Esophagus muscularis mucosa (tissue), 4 donors: Measurements from ENCODE around the gene CLASP1. TPM values are rescaled to one million over a fixed set of nuclear protein-coding genes. Genes with fewer than 3 reads are reported as not detected.

Source experiments
- DNase-seq: peaks from one replicate; pipeline ENCODE4 v3.0.0-alpha.2; 2017; ENCODE audit errors: extremely low spot score
- H3K27ac ChIP-seq, 4 donors: fragments of 200-600 bp; sonication (generic); replicated peaks in 1 of 4; 1 replicate in 3 of 4; 2 replicates in 1 of 4; pipeline ENCODE4 v1.5.1; 2016 to 2019; ENCODE audit warnings: mild to moderate bottlenecking in 1 of 4
- H3K27me3 ChIP-seq, 4 donors: fragments of 200-600 bp; sonication (generic); one replicate each; pipeline versions ENCODE4 v1.5.1 to v1.6.0; 2016 to 2019
- H3K36me3 ChIP-seq, 4 donors: fragments of 200-600 bp; sonication (generic); one replicate each; pipeline ENCODE4 v1.5.1; 2016 to 2019
- H3K4me1 ChIP-seq, 4 donors: fragments of 200-600 bp; sonication (generic); one replicate each; pipeline ENCODE4 v1.5.1; 2016 to 2019
- H3K4me3 ChIP-seq, 4 donors: fragments of 200-600 bp; sonication (generic); 1 replicate in 2 of 4; 2 replicates in 2 of 4; pipeline ENCODE4 v1.5.1; 2016 to 2019; ENCODE audit warnings: mild to moderate bottlenecking in 4 of 4, moderate library complexity in 1 of 4
- H3K9me3 ChIP-seq, 4 donors: fragments of 200-600 bp; sonication (generic); 1 replicate in 3 of 4; 2 replicates in 1 of 4; pipeline ENCODE4 v1.5.1; 2016 to 2019
- EP300 ChIP-seq: sonication (generic); formaldehyde crosslinking; IDR thresholded peaks from one replicate; pipeline ENCODE4 v1.6.1; 2017; ENCODE audit warnings: antibody characterized with exemption
- POLR2A ChIP-seq: fragments of 450-650 bp; IDR thresholded peaks from one replicate; pipeline ENCODE4 v1.6.1; 2017; ENCODE audit warnings: antibody characterized with exemption, moderate library complexity, mild to moderate bottlenecking, low read depth
- POLR2AphosphoS5 ChIP-seq, 2 donors: sonication (generic); formaldehyde crosslinking; IDR thresholded peaks; one replicate each; pipeline ENCODE4 v1.6.1; 2017; ENCODE audit warnings: antibody characterized with exemption in 2 of 2
- WGBS: methylation state at CpG from one replicate; pipeline ENCODE4 v1.1.5; 2018; 5-methylcytosine and 5-hydroxymethylcytosine counted together
- intact Hi-C: fragments of 100-400 bp; cut with DNase I; formaldehyde crosslinking; loops from one replicate; pipeline ENCODE4 v1.15.1; 2023
- total RNA-seq, 4 donors: library from RNA; depleted of rRNA; stranded (reverse); fragments of >200 nt; gene quantifications; one replicate each; pipeline versions ENCODE4 v1.1.0 to v1.2.1, GENCODE V29; 2016
- TF ChIP-seq, protein P1 (sequence below), 3 experiments: fragments of 200-600 bp in 2 of 3; fragments of 450-650 bp in 1 of 3; sonication (generic) in 2 of 3; IDR thresholded peaks; one replicate each; pipeline ENCODE4 v1.5.1; 2017 to 2019; ENCODE audit warnings: antibody characterized with exemption in 3 of 3, mild to moderate bottlenecking in 2 of 3, moderate library complexity in 1 of 3

CLASP1 gene
- total RNA-seq, 4 donors from 2014 or later = 62.6 to 78.6 (median 70.5) TPM

DNA sequence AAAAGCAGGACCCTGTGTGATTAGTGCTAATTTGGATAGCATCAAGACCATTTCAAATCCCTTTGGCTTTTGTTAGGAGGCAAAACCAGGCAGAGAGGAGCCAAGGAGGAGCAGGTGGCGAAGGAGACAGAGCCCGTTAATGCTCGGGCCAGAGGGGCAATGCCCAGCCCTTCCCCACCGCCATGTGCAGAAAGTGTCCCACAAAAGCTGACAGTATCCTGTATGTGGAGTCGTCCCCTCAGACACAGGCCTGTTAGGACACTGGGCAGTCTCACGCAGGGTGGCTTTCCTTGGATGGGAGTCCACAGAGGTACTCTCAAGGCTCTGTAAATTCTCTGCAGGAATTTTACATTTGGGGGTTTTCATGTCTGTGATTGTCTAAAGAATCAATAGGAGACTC, 319.5 kb downstream of the CLASP1 start:
- no peak for DNase-seq
- WGBS = 89% methylated on average over 6 of the region's 6 CpGs
- peaks cover 0 to 18% (median 0%) of the 10 kb centered on the region in 4 donors for H3K27me3 ChIP-seq
- no peak overlapping the region for H3K27ac ChIP-seq
- no peak overlapping the region for H3K4me3 ChIP-seq
- H3K9me3 ChIP-seq = no peaks in the 10 kb centered on the region
- TF ChIP-seq EP300 (no peak), POLR2AphosphoS5 (IDR thresholded peaks at IDR 0.05) (no peak), POLR2A (no peak)
- TF ChIP-seq, protein P1, sequence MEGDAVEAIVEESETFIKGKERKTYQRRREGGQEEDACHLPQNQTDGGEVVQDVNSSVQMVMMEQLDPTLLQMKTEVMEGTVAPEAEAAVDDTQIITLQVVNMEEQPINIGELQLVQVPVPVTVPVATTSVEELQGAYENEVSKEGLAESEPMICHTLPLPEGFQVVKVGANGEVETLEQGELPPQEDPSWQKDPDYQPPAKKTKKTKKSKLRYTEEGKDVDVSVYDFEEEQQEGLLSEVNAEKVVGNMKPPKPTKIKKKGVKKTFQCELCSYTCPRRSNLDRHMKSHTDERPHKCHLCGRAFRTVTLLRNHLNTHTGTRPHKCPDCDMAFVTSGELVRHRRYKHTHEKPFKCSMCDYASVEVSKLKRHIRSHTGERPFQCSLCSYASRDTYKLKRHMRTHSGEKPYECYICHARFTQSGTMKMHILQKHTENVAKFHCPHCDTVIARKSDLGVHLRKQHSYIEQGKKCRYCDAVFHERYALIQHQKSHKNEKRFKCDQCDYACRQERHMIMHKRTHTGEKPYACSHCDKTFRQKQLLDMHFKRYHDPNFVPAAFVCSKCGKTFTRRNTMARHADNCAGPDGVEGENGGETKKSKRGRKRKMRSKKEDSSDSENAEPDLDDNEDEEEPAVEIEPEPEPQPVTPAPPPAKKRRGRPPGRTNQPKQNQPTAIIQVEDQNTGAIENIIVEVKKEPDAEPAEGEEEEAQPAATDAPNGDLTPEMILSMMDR (IDR thresholded peaks at IDR 0.05) = no peak
- no peaks in the 10 kb centered on the region for H3K36me3 ChIP-seq
- H3K4me1 ChIP-seq = no peaks in the 10 kb centered on the region
- intact Hi-C loops = no loop called here

DNA sequence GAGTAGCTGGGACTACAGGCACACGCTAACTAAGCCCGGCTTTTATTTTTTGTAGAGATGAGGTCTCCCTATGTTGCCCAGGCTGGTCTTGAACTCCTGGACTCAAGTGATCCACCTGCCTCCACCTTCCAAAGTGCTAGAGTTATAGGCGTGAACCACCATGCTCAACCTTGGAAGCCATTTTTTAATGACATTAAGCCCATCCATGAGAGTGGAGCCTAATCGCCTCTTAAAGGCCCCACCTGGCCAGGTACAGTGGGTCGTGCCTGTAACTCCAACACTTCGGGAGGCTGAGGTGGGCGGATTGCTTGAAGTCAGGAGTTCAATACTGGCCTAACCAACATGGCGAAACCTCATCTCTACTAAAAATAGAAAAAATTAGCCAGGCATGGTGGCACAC, 322.6 kb downstream of the CLASP1 start:
- no peak for TF ChIP-seq EP300
- TF ChIP-seq POLR2A = no peak
- TF ChIP-seq, protein P1 (IDR thresholded peaks at IDR 0.05) = no peak
- TF ChIP-seq POLR2AphosphoS5 (IDR thresholded peaks at IDR 0.05) = no peak
- intact Hi-C loops = no loop called here
- Histone ChIP-seq H3K27me3 (peaks cover 0 to 9% (median 0%) of the 10 kb centered on the region in 4 donors), H3K4me3 (no peak overlapping the region), H3K36me3 (no peaks in the 10 kb centered on the region), H3K9me3 (no peaks in the 10 kb centered on the region), H3K27ac (no peak overlapping the region), H3K4me1 (no peaks in the 10 kb centered on the region)
- no peak for DNase-seq
- WGBS = 95% methylated on average over 8 of the region's 8 CpGs

DNA sequence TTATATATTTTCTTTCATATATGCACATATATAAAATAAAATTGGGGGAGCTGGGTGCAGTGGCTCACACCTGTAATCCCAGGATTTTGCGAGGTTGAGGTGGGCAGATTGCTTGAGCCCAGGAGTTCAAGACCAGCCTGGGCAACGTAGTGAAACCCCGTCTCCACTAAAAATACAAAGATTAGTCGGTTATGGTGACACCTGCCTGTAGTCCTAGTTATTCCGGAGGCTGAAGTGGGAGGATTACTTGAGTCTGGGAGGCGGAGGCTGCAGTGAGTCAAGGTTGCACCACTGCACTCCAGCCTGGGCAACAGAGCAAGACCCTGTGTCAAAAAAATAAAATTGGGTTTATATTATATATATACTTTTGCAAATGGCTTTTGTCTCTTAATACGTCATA, 324.7 kb downstream of the CLASP1 start:
- TF ChIP-seq POLR2AphosphoS5 (IDR thresholded peaks at IDR 0.05) (no peak), EP300 (no peak), POLR2A (no peak)
- TF ChIP-seq, protein P1 (IDR thresholded peaks at IDR 0.05) = no peak
- intact Hi-C loops = no loop called here
- Histone ChIP-seq H3K4me3 (no peak overlapping the region), H3K9me3 (no peaks in the 10 kb centered on the region), H3K27me3 (peaks cover 0 to 6% (median 0%) of the 10 kb centered on the region in 4 donors), H3K36me3 (no peaks in the 10 kb centered on the region), H3K27ac (no peak overlapping the region), H3K4me1 (no peaks in the 10 kb centered on the region)
- no peak for DNase-seq
- 95% methylated on average over 7 of the region's 7 CpGs for WGBS

DNA sequence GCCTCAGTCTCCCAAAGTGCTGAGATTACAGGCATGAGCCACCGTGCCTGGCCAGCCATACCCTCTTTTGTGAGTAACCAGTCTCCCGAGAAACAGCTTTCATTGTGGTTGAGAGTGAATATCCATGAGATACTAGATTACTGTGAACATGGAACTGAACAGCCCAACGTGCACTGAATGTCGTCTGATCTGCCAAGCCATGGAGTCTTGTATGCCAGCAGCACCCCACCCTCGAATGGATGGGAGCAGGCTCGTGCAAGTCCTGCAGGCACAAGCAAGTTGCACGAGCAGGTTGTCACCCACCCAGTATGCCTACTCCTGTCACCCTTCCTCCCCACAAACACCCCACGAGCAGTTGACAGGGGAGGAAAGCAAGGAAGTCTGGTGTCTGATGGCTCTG, 327.8 kb downstream of the CLASP1 start:
- no CpG with 5 or more reads among the region's 8 CpGs for WGBS
- DNase-seq = no peak
- Histone ChIP-seq H3K27me3 (no peaks in the 10 kb centered on the region), H3K4me1 (no peaks in the 10 kb centered on the region), H3K36me3 (no peaks in the 10 kb centered on the region), H3K4me3 (no peak overlapping the region), H3K9me3 (no peaks in the 10 kb centered on the region), H3K27ac (no peak overlapping the region)
- TF ChIP-seq EP300 = no peak
- TF ChIP-seq, protein P1 (IDR thresholded peaks at IDR 0.05) = no peak
- no peak for TF ChIP-seq POLR2A
- no peak for TF ChIP-seq POLR2AphosphoS5 (IDR thresholded peaks at IDR 0.05)
- intact Hi-C loops = no loop called here

DNA sequence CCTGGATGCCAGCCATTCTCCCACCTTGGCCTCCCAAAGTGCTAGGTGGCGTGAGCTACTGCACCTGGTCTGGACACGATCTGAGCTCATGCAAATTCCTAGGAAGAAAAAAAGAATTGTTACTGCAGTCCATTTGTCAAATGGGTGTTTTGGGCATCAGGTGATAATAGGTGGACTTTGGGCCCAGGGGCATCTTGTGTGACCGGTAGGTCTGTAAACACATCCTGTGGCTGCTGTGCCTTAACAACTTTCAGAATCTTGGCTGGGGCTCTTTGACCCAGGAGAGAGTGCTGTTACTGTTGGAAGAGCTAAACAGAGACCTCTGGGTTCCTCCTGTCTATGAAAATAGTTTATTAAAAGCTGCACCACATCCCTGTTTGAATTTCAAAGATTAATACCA, 329.3 kb downstream of the CLASP1 start:
- Histone ChIP-seq H3K27ac (no peak overlapping the region), H3K27me3 (no peaks in the 10 kb centered on the region), H3K4me1 (no peaks in the 10 kb centered on the region), H3K36me3 (no peaks in the 10 kb centered on the region), H3K4me3 (no peak overlapping the region), H3K9me3 (no peaks in the 10 kb centered on the region)
- TF ChIP-seq POLR2A (no peak), POLR2AphosphoS5 (IDR thresholded peaks at IDR 0.05) (no peak), EP300 (no peak)
- TF ChIP-seq, protein P1 (IDR thresholded peaks at IDR 0.05) = no peak
- intact Hi-C loops = no loop called here
- WGBS = 86% methylated on average over 3 of the region's 3 CpGs
- no peak for DNase-seq
